H7 (cell line): Measurements from ENCODE around the gene MTMR10. TPM values are rescaled to one million over a fixed set of nuclear protein-coding genes. Genes with fewer than 3 reads are reported as not detected.
A peak's percentile ranks its signal among the peaks of the same experiment; 100 is the strongest.

Experiments
- DNase-seq: peaks from one replicate; pipeline ENCODE4 v3.0.0; 2012
- H3K27me3 ChIP-seq: 2 replicates; pipeline ENCODE4 v1.6.0; 2011; ENCODE audit warnings: mild to moderate bottlenecking, low read length; ENCODE audit not compliant: control insufficient read depth, insufficient read depth
- H3K36me3 ChIP-seq: replicated peaks from 2 replicates; pipeline ENCODE4 v1.5.1; 2011; ENCODE audit warnings: low read length; ENCODE audit not compliant: control insufficient read depth, insufficient read depth
- H3K4me3 ChIP-seq: 2 replicates; pipeline ENCODE4 v1.5.1; 2011; ENCODE audit warnings: low read depth, mild to moderate bottlenecking, control low read depth, low read length, moderate library complexity; ENCODE audit not compliant: insufficient read depth
- total RNA-seq: library from RNA; depleted of rRNA; stranded (reverse); fragments of >200 nt; shearing (Covaris generic); gene quantifications from 2 replicates; pipeline ENCODE4 v1.2.3, GENCODE V29; 2014

MTMR10 gene
- total RNA-seq, 1 experiment from 2014 or later: 11.0 TPM

- no peak for DNase-seq
- Histone ChIP-seq H3K4me3 (no peak overlapping the region), H3K36me3 (no peaks in the 10 kb centered on the region), H3K27me3 (no peaks in the 10 kb centered on the region)
These were observed 32.4 kb upstream of the MTMR10 start for GRCh38 chr15:31023841-31024240.

DNA sequence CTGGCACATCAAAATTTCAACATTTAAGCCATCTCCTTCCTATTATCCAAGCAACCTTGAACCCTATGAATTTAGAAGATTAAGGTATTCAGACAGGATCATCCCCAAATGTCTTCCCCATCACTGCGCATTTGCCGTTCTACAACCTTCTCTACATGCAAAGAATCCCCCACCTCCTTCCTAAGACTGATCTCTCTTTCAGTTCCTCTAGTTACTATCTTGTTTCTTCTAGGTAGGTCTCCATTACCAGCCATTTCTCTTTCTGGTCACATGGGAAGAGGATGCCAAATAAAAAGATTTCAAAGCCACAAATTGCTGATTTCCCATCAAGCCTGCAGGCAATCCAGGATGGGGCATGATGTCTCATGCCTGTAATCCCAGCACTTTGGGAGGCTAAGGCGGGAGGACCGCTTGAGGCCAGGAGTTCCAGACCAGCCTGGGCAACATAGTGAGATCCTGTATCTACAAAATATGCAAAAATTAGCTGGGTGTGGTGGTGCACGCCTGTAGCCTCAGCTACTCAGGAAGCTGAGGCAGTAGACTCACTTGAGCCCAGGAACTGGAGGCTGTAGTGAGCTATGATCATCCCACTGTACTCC is 29.7 kb upstream of the MTMR10 start:
- no peak overlapping the region for H3K4me3 ChIP-seq
- DNase-seq: no peak
- H3K27me3 ChIP-seq: no peaks in the 10 kb centered on the region
- H3K36me3 ChIP-seq: no peaks in the 10 kb centered on the region

GRCh38 chr15:31020542-31020941 is 29.1 kb upstream of the MTMR10 start:
- Histone ChIP-seq H3K27me3 (no peaks in the 10 kb centered on the region), H3K36me3 (no peaks in the 10 kb centered on the region), H3K4me3 (no peak overlapping the region)
- no peak for DNase-seq

- H3K4me3 ChIP-seq: no peak overlapping the region
- no peaks in the 10 kb centered on the region for H3K36me3 ChIP-seq
- no peak for DNase-seq
- no peaks in the 10 kb centered on the region for H3K27me3 ChIP-seq
These were observed 28.6 kb upstream of the MTMR10 start for GRCh38 chr15:31019986-31020385.

GRCh38 chr15:31017311-31017710 is 25.9 kb upstream of the MTMR10 start:
- Histone ChIP-seq H3K4me3 (no peak overlapping the region), H3K36me3 (no peaks in the 10 kb centered on the region), H3K27me3 (no peaks in the 10 kb centered on the region)
- DNase-seq: no peak

- DNase-seq: no peak
- Histone ChIP-seq H3K27me3 (no peaks in the 10 kb centered on the region), H3K36me3 (no peaks in the 10 kb centered on the region), H3K4me3 (no peak overlapping the region)
These were observed 25.1 kb upstream of the MTMR10 start for GRCh38 chr15:31016446-31016915.

GRCh38 chr15:31014608-31014925 is 23.1 kb upstream of the MTMR10 start:
- H3K4me3 ChIP-seq: no peak overlapping the region
- no peaks in the 10 kb centered on the region for H3K36me3 ChIP-seq
- no peak for DNase-seq
- H3K27me3 ChIP-seq: no peaks in the 10 kb centered on the region

DNA sequence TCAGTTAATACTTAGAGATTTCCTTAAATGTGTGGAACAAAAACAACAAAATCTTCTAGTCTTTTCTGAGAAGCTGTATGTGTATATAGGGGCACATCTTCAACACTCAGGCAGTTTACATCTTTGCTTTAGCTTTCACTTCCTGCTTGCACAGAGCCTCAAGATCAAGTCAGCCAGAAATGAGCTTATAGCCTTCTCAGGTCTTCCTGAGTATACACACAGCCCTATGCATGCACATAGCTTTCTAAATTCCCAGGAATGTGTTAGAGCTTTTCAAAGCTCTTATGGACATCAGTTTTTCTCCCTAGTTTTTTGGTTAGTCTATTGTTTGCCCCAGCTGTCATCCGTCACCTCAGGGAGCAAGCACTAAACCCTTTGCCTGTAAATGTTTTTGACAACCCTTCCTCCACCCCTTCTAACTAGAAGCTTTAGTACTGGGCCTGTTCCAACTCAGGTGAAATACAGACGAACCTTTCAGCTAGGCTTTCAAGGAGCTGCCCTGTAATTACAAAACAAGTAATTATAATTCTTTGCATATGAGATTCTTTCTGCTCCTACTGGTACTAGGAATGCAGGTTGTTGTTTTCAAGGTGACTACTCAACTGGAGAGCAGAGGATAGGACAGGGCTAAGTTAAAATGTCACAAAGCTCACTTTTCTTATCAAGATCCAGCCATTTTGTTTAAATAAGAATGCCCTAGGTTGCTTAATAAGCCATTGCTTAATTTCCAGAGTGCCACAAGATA is 22.6 kb upstream of the MTMR10 start:
- no peak for DNase-seq
- H3K36me3 ChIP-seq: no peaks in the 10 kb centered on the region
- H3K27me3 ChIP-seq: no peaks in the 10 kb centered on the region
- H3K4me3 ChIP-seq: no peak overlapping the region

DNA sequence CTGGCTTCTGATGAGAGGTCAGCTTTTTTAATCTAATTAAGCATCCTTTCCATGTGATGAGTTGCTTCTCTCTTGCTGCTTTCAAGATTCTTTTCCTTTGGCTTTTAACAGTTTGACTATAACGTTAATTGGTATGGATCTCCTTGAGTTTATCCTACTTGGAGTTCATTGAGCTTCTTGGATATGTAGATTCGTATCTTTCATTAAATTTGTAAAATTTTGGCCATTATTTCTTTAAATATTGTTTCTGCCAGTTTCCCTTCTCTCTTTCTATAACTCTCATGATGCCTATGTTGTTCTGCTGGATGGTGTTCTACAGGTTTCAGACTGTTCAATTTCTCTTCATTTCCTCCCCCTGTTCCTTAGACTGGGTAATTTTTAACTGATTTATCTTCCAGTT is 21.0 kb upstream of the MTMR10 start:
- Histone ChIP-seq H3K4me3 (no peak overlapping the region), H3K27me3 (no peaks in the 10 kb centered on the region), H3K36me3 (no peaks in the 10 kb centered on the region)
- DNase-seq: no peak

DNA sequence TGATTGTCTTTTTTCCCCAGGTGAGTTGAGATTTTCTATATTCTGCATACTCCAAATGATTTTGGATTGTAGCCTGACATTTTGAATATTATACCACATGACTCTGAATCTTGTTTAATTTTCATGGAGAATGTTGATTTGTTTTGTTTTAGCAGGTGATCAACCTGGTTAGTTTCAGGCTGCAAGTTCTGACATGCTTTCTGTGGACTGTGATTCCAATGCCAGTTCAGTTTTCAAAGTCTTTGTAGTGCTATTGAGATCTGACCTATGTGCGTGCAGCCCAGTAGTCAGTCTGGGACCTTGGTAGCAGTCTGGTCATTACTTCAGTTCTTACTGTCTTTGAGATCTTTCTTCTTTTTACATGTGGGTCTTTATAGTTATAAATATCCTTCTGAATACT is 18.6 kb upstream of the MTMR10 start:
- H3K36me3 ChIP-seq: no peaks in the 10 kb centered on the region
- no peak for DNase-seq
- no peak overlapping the region for H3K4me3 ChIP-seq
- no peaks in the 10 kb centered on the region for H3K27me3 ChIP-seq

- Histone ChIP-seq H3K36me3 (no peaks in the 10 kb centered on the region), H3K4me3 (no peak overlapping the region), H3K27me3 (no peaks in the 10 kb centered on the region)
- DNase-seq: no peak
These were observed 14.2 kb upstream of the MTMR10 start for GRCh38 chr15:31005660-31006059.

DNA sequence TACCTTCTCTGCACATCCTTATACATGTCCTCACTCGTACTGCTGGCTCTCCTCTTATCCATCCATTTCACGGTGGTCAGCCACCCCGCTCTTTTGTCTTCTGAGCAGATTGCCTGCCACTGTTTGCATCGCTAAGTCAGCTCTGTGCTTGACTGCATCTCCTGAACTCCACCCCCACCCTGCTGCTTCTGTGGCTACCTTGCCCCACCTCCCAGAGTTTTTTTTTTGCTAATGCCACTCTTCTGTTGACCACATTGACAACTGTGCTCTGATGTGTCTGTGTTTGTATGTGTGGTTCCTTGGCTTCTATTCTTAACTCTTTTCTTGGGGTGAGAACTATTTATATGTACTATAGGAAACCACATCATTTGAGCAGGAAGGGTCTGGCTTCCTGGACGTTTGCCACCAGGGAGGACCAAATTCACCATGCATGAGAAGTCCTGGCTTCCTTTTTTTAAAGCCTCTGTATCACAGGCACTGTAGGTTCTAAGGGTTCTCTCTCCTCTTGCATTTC is 12.8 kb upstream of the MTMR10 start:
- Histone ChIP-seq H3K27me3 (no peaks in the 10 kb centered on the region), H3K36me3 (no peaks in the 10 kb centered on the region), H3K4me3 (no peak overlapping the region)
- peak; percentile 40 for DNase-seq

DNA sequence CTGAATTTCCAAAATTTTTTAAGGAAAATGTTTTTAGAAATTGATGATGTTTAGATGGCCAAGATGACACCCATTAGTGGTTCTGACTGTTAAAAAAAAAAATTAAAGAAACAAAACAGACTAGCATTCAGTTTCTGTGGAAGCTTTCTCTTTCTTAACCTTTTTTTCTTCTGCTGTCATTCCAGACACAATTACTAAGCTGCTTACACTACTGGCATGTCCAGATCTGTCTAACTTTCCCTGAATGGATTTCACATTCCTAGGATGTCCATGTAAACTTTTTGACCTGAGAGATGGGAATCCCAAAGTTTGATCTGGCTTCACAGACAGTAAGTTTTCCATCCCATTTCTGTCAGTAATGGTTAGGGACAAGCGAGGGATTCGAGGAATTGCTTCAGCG is 10.3 kb upstream of the MTMR10 start:
- Histone ChIP-seq H3K36me3 (no peaks in the 10 kb centered on the region), H3K27me3 (no peaks in the 10 kb centered on the region), H3K4me3 (no peak overlapping the region)
- no peak for DNase-seq

DNA sequence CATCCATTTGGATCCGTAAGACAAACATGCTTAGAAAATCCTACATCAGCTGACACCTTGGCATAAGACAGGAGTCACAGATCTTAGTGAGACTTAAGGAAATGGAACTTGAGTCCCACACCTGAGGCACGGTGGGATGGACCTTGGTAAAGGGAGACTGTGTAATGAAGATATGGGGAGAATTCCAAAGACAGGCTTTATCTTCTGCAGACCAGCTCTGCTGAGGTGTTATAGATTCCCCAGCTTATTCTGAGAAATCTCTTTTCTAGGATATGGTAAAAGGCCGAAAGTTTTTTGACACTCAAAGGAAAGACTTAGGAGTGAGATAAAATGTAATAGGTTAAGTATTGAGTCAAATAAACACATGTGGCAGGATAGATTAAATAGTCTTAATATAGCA is 8.3 kb upstream of the MTMR10 start:
- DNase-seq: no peak
- Histone ChIP-seq H3K36me3 (no peaks in the 10 kb centered on the region), H3K27me3 (no peaks in the 10 kb centered on the region), H3K4me3 (no peak overlapping the region)

- no peak overlapping the region for H3K4me3 ChIP-seq
- no peaks in the 10 kb centered on the region for H3K36me3 ChIP-seq
- no peak for DNase-seq
- H3K27me3 ChIP-seq: no peaks in the 10 kb centered on the region
These were observed 5.8 kb upstream of the MTMR10 start for GRCh38 chr15:30997270-30997669.
